ENCODE measurements around the gene SHISA7.

- TF ChIP-seq CTCF (IDR thresholded peaks at IDR 0.05) (no peak), POLR2A (IDR thresholded peaks at IDR 0.05) (no peak)
Observed at GRCh38 chr19:55457683-55458457, 14.8 kb upstream of the SHISA7 start.

Measured in uterus (tissue), 2 donors.